ENCODE measurements around the gene BIRC2.

BIRC2 gene

DNA sequence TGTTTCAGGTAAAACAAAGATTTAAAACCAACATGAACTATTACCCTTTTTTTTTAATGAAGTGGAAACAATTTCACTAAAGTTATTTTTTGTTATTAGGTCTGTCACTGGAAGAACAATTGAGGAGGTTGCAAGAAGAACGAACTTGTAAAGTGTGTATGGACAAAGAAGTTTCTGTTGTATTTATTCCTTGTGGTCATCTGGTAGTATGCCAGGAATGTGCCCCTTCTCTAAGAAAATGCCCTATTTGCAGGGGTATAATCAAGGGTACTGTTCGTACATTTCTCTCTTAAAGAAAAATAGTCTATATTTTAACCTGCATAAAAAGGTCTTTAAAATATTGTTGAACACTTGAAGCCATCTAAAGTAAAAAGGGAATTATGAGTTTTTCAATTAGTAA is 30.9 kb downstream of the BIRC2 start:
- DNase-seq: no peak

DNA sequence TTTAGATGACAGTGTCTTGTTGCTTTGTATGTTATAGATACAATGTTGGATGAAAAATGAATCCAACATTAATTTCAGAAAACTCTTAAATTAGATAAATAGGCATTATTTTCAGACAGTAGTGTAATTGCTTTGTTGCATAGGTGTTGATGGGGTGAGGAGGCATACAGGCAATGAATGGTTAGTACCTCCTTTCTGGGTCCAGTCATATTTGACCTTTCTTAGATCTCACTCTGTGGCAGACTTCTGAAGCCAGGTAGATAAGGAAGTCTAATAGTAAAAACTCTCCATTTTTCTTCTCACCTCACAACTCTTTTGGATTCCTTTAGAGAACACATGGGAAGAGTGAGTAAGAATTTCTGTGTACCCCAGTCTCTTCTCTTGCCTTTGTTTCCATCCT is 31.8 kb downstream of the BIRC2 start:
- DNase-seq: no peak

DNA sequence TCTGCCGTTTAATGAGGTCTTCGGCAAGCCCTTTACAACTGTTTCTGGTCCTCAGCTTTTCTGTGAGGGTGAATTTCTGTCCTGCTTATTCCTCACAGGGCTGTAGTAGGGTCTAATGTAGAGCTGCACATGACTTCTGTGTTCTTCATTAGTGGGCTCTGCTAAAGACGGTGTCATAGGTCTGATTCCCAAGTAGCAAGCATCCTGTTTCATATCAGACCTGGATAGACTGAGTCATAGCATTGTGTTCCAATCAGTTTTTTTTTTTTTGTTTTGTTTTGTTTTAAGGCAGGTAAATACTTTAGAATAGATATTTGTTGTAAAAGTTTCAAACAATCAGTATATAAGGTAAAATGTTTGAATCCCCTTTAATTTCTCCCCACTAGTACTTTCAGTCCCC is 35.4 kb downstream of the BIRC2 start:
- DNase-seq: no peak

DNA sequence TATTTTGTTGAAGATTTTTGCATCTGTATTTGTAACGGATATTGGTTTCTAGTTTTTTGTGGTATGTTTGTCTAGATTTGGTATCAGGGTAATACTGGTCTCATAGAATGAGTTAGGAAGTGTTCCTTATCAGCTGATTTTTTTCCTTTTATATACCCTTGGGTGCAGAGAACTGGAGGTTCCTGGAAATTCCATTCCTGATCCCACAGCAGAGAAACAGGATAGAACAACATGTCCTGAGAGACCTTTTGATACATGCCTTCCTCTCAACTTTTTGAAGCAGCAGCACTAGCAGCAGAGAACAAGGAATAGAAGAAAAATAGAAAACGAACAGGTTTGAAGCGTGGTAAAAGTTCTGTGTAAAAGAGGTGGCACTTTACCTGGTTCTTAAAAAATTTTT is 36.8 kb downstream of the BIRC2 start:
- DNase-seq: no peak

DNA sequence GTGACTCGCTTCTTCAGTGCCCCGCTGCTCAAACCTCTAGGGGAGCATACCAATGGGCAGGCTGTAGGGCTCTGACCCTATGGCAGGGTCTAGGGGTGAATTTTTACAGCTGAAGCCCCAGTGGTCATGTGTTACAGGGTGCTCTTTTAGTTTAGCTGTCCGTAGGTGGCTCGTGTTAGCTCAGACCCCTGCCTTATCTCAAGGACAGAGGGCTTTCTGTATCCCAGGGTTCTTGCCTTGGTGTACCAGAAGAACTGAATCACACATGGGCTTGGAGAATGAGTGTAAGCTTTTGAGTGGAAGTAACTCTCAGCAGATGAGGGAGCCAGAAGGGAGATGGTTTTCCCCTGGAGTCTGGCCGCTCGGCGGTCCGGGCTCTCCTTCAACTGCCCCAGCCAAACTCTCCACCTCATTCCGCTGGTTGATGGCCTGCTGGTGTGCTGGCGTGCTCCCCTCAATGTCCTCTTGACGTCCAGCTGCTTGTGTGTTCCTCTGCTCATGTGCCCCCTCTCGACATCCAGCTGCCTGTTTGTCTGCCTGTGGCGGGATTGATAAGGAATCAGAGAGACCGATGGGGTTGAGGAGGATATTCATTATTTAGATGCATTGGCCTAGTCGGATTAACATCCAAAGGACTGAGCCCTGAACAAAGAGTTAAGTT is 37.5 kb downstream of the BIRC2 start:
- no peak for DNase-seq

DNA sequence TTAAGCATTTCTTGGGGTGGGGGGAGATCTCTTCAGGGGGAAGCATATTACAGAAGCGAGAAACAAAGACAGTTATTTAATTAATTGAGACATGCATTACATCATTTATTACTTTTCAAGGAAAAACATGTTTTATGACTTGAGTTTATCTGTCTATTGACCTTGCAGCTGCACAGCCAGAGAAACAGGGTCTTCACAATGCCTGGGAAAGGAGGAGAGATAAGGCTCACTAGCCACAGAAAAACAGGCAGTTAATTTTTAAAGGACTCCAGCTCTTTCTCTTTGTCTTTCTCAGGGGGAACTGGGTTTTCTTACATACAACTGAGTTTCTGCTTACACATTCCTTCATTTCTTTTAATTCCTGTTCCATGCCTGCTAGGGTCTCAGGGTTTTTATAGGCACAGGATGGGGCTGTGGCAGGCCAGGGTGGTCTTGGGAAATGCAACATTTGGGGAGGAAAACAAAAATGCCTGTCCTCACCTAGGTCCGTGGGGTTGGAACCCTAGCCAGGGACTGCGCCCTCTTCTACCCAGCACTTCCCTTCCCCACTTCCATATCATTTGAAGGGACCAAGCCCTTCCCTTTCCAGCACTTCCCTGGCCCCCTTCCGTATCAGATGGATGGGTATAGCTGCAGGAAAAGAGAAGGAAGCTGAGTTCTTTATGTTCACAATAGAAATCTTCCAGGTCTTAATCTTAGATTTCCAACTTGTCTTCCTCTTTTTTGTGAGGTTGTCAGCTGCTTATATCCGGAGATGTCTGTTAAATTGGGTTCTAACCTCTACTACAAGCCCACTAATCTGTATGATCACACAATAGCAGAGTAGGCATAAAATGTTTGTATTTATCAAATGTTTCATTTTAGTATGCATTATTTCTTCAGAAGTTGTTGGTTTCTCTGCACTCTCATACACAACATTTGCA is 38.3 kb downstream of the BIRC2 start:
- no peak for DNase-seq

DNA sequence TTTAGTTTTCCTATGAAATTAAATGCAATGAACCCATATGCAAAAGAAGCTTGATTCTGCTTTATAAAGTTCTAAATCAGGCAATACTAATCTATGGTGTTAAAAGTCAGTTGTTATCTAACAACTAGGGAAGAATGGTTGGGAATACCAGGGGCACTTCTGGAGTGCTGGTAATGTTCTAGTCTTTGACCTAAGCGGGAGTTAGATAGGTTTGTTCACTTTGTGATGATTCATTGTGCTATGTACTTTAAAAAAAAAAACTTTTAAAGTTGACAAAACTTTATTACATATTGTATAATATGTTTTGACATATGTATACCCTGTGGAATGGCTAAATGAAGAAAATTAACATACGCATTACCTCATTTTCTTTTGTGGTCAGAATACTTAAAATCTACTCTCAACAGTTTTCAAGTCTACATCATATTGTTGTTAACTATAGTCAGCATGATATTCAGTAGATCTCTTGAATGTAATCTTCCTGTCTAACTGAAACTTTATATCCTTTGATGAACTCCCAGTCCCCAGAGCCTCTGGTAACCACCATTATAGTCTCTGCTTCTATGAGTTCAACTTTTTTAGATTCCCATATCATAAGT is 39.2 kb downstream of the BIRC2 start:
- DNase-seq: no peak

DNA sequence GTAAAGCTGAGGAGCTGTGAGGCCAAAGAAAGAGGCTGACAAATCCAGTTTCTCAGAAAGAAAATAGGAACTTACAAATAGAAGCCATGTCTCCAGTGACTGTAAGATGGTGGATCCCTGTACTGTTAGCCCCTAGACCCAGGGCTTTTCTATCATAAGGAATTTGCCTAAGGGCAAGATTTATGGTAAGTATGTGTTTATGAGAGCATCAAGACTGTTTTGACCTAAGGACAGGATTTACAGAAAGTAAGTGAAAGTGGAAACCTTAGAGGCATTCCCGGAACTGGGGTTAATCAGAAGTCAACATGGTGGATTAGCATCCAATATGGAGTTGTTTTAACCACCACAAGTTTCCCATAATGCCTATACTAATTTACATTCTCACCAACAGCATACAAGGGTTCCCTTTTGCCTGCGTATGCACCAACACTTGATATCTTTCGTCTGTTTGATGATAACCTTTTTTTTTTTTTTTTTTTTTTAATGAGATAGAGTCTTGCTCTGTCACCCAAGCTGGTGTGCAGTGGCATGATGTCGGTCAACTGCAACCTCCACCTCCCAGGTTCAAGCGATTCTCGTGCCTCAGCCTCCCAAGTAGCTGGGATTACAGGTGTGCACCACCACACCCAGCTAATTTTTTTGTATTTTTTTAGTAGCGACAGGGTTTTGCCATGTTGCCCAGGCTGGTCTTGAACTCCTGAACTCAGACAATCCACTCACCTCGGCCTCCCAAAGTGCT is 40.2 kb downstream of the BIRC2 start:
- DNase-seq: no peak

DNA sequence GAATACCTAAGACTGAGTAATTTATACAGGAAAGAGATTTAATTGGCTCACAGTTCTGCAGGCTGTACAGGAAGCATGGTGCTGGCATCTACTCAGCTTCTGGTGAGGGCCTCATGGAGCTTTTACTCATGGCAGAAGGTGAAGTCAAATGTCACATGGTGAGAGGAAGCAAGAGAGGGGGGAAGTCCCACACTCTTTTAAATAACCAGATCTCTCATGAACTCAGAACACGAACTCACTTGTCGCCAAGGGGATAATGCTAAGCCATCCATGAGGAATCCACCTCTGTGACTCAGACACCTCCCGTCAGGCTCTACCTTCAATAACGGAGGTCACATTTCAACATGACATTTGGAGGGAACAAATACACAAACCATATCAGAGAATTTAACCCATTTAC is 42.2 kb downstream of the BIRC2 start:
- DNase-seq: no peak

DNA sequence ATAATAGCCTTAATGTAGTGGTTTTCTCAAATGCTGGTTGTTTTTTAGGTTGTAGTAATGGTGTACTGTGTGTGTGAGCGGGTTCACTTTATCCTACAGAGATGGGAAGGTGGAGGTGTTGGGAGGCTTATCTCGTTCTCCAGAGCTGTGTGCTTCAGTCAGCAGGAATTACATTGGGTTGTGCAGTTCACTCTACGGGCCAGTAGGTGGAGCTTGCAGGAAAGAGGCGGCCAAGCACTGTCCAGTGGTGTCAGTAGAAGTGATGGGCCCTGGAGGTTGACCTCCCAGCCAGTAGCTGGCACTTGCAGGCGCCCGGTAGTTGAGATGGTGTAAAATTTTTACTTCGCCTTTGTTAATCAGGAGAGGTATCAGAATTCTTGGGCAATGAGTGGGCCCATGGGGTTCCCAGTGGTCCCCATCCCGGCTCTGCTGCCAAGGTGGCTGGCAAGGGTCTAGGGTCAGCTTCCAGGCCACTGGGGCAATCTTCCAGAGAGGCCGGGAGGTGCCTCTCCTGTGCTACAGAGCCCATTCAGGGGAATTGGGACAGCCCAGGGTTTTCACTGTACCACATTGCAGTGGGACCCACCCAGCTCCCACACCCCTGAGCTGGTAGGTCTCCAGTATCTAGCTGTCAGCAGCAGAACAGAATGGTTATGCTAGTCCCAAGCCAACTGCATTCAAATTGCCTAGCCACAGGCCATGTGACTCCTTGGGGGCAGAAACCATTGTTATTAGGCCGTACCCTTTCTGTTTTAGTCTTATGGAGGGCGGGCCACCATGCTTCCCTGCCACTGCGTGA is 43.9 kb downstream of the BIRC2 start:
- peak; percentile 60 for DNase-seq

DNA sequence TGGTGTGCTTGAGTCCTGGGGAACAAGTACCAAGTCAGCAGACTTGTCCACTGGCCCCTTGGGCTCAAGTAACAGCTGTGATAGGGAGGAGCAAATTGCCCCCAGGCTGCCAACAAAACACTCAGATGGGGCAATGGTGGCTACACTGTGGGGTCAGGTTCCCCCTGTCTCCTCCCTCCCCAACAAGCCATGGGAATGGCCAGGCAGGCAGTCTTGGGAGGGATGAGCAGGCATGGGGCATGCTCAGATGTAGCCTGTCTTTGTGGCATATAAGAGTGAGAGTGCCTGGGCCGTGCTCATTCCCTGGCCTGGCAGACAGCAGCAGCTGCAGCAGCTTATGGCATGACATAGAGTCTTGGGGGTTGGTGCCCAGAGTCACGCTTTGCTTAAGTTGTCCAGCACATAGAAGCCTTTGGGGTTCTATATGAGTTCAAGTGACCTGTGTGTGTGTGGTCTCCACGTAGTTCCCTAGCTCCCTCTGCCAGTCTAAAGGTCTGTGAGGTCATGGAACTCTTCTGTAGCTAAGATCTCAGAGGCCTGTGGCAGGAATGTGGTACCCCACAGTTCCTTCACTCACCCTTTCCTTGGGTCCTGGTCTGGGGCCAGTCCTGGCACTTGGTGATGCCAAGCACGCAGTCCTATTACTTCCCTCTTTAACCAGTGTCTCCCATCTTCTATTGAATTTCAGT is 44.7 kb downstream of the BIRC2 start:
- no peak for DNase-seq

DNA sequence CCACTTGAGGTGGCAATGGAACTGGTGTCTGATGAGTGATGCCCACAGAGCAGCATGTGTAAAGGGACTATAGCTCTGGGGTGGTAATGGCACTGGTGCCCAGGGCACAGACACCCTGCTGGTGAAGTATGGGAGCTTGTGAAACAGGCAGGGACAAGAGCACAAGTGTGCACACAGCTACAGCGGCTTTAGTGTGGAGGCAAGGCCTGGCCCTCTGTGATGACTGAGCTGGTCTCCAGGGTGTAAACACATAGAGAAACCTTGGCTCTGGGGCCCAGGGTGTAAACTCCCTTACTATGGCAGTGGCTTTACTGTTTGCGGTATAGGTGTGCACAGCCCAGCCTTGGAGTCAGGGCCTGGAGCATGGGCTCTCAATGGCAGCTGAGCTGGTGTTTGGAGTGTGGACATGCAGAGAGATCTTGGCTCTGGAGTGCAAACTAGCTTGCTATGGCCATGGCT is 46.3 kb downstream of the BIRC2 start:
- DNase-seq: peak; percentile 6

DNA sequence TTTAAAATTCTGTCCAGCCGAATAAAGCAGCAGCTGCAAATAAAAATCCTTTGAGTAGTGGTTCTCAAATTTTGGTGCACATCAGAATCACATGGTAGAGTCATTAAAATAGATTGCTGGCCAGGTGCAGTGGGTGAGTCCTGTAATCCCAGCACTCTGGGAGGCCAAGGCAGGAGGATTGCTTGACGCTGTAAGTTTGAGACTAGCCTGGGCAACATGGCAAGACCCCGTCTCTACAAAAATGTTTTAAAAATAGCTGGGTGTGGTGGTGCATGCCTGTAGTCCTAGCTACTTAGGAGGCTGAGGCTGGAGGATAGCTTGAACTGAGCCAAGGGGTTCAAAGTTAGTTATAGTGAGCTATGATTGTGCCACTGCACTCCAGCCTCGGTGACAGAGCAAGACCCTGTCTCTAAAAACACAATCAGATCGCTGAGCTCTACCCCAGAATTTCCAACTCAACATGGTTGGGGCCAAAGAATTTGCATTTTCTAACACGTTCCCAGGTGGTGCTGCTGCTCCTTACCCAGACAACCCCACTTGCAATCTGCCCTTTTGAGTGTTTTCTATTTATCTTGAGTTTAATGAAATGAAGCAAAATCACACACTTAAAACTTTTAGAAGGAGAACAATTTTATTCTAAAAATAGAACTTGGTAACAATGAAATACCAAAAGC is 48.8 kb downstream of the BIRC2 start:
- no peak for DNase-seq

DNA sequence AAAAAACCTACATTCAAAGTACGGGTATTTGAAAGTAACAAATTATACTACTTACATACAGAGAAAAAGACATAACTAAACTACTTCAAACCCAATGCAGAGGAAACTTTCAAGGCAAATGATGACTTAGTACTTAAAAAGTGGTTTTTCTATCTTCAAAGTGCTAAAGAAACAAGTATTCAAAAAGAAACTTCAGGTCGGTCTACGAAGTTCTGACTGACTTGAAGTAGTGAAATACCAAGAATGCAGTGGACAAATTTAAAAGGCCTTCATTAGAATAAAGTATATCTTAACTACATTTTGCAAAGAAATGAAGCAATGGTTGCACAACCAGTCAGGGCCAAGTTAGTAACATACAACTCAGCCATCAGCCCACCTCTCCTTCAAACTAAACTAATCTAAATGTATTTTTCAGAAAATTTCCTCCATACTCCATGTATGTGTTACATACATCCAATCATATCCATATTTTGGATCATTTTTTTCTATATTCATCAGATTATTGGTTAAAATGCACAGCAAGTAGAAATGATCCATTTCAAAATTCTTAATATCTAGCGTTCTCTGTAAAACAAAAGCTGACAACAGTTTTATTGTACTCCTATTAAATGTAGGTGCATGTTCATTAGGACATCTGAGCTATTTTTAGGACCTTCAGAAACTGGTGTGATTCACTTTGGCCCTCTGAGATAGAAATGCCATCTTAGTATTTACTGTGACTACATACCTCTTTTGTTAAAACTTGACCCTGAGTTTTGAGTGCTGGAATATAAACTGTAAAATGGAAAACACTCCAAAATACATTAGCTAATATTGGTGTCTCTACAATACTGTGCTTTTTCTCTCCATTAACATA is 49.9 kb downstream of the BIRC2 start:
- DNase-seq: no peak

DNA sequence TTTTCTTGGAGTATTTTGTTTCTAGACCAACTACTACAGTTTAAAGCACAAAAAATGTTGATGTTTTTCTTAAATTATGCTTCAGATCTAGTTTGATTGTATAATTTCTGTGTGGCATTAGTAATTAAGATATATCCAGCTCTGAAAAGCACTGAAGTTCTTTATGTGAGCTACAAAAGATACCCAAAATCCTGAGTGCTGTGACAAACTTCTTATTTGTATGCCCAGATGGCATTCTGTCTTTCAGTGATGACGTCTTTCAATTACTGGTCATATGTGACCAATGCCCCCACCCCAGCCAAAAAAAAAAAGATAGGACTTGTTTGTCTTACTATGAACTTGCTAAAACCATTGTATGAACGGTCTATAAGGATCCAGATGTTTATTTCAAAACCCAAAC is 51.3 kb downstream of the BIRC2 start:
- no peak for DNase-seq

DNA sequence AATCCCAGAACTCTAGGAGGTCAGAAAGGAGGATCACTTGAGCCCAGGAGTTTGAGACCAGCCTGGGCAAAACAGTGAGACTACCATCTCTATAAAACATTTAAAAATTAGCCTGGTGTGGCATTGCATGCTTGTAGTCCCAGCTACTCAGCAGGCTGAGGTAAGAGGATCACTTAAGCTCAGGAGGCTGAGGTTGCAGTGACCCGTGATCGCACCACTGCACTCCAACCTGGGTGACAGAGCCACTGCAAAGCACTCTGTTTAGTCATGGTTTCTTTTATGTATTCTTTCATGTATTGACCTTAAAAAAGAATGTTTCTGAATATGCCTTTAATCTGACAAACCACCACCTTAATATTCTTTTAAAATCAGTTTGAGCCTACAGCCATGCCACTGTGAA is 52.2 kb downstream of the BIRC2 start:
- DNase-seq: no peak

DNA sequence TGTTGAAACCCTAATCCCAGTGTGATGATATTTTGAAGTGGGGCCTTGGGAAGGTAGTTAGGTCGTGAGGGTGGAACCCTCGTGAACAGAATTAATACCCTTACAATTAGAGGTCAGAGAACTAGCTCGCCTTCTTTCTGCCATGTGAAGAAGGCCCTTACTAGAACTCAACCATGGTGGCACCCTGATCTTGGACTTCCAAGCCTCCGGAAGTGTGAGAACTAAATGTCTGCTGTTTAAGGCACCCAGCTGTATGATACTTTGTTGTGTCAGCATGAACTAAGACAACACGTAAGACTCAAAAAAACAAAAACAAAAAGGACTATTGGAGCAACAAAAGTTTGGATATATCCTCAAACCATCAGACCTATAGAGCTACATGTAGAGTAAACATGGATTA is 53.6 kb downstream of the BIRC2 start:
- no peak for DNase-seq

DNA sequence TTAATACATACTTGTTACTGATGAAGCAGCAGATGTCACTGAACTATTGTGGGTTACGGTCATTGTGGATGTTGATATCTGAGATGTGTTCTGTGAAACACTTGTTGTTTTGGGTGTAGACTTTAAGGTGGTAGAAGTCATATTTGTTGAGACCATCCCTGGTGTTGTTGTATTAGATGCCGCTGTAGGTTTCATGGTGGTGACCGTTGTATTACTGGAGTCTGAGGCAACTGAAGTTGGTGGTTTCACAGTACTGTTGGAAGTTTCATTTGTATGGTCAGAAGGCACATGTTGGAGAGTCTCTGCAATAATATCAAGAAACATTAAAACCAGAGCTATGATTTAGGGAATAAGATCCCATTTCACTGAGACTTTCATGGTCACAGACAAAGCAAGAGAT is 54.9 kb downstream of the BIRC2 start:
- no peak for DNase-seq

DNA sequence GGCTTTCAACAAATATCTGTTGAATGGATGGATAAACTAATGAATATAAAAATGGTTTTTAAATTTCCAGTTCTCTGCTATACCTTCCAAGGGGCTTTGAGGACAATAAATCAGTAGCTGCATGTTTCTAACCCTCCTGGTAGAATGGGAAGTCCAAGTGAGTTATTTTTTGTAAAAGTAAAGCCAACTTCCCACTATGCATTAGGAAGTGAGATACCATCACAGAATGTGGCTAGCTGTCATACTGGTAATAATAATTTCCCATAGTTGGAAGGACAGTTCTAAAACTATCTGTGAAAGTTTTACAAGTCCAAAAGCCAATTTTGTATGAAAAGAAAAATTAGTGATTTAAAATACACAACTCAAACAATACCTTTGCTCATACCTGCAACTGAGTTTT is 55.5 kb downstream of the BIRC2 start:
- DNase-seq: no peak

DNA sequence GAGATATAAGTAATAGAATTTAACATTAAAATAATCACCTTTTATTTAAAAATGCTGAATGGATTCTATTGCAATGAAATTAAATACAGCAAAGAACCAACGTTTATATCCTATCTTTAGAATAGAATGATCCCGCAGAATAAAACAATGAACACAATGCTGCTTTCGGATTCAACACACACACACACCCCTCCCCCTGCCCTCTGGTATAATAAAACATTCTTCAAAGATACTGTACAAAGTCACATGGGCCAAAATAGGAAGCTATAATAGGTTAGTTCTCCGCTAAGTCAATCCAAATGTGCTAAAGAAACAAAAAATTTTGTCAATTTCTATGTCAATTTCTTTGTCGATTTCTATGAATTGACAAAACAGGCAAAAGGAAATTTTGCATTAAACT is 58.5 kb downstream of the BIRC2 start:
- no peak for DNase-seq
